Gastroesophageal sphincter (tissue), 4 donors: ENCODE data around the gene STARD10. TPM values are rescaled to one million over a fixed set of nuclear protein-coding genes. Genes with fewer than 3 reads are reported as not detected.
A peak's percentile ranks its signal among the peaks of the same experiment; 100 is the strongest.

Source experiments
- ATAC-seq: fragments of 150-250 bp; one replicate; pipeline ENCODE4 v1.9.1; 2016; ENCODE audit warnings: mild to moderate bottlenecking, moderate library complexity
- H3K27ac ChIP-seq, 4 donors: fragments of 200-600 bp; sonication (generic) in 3 of 4; 1 replicate in 3 of 4; 2 replicates in 1 of 4; pipeline ENCODE4 v1.5.1; 2016 to 2019
- H3K27me3 ChIP-seq: fragments of 200-600 bp; sonication (generic); one replicate; pipeline ENCODE4 v1.5.1; 2019
- H3K36me3 ChIP-seq, 2 donors: fragments of 200-600 bp; sonication (generic); one replicate each; pipeline ENCODE4 v1.5.1; 2019; ENCODE audit warnings: control low read depth in 1 of 2
- H3K4me1 ChIP-seq, 3 donors: fragments of 200-600 bp; sonication (generic); 1 replicate in 2 of 3; 2 replicates in 1 of 3; pipeline ENCODE4 v1.5.1; 2016 to 2019; ENCODE audit warnings: control low read depth in 2 of 3
- H3K4me3 ChIP-seq, 2 donors: fragments of 200-600 bp; sonication (generic); one replicate each; pipeline ENCODE4 v1.5.1; 2019; ENCODE audit warnings: mild to moderate bottlenecking in 1 of 2, moderate library complexity in 1 of 2
- H3K9me3 ChIP-seq, 3 donors: fragments of 200-600 bp; sonication (generic); one replicate each; pipeline ENCODE4 v1.5.1; 2017 to 2019; ENCODE audit warnings: control low read depth in 2 of 3
- EP300 ChIP-seq: sonication (generic); formaldehyde crosslinking; IDR thresholded peaks from one replicate; pipeline ENCODE4 v1.6.1; 2017; ENCODE audit warnings: antibody characterized with exemption, mild to moderate bottlenecking
- POLR2A ChIP-seq, 2 donors: fragments of 450-650 bp; IDR thresholded peaks; one replicate each; pipeline ENCODE4 v1.6.1; 2017; ENCODE audit warnings: antibody characterized with exemption in 2 of 2, mild to moderate bottlenecking in 2 of 2, moderate library complexity in 1 of 2
- POLR2AphosphoS5 ChIP-seq: sonication (generic); formaldehyde crosslinking; IDR thresholded peaks from one replicate; pipeline ENCODE4 v1.6.1; 2017; ENCODE audit warnings: antibody characterized with exemption
- WGBS, 2 donors: methylation state at CpG; one replicate each; pipeline ENCODE4 v1.1.5; 2018; ENCODE audit warnings: low coverage in 1 of 2; 5-methylcytosine and 5-hydroxymethylcytosine counted together
- total RNA-seq, 4 donors: library from RNA; depleted of rRNA; stranded (reverse); fragments of >200 nt; gene quantifications; one replicate each; pipeline ENCODE4 v1.1.0, GENCODE V29; 2016
- TF ChIP-seq, protein P1 (sequence below), 4 experiments: fragments of 200-600 bp in 2 of 4; fragments of 450-650 bp in 2 of 4; sonication (generic) in 1 of 4; IDR thresholded peaks; one replicate each; pipeline ENCODE4 v1.5.1; 2017 to 2019; ENCODE audit warnings: antibody characterized with exemption in 4 of 4, mild to moderate bottlenecking in 2 of 4, moderate library complexity in 2 of 4

The STARD10 gene
- total RNA-seq, 4 donors from 2014 or later = 35.8 to 56.6 (median 45.0) TPM

DNA sequence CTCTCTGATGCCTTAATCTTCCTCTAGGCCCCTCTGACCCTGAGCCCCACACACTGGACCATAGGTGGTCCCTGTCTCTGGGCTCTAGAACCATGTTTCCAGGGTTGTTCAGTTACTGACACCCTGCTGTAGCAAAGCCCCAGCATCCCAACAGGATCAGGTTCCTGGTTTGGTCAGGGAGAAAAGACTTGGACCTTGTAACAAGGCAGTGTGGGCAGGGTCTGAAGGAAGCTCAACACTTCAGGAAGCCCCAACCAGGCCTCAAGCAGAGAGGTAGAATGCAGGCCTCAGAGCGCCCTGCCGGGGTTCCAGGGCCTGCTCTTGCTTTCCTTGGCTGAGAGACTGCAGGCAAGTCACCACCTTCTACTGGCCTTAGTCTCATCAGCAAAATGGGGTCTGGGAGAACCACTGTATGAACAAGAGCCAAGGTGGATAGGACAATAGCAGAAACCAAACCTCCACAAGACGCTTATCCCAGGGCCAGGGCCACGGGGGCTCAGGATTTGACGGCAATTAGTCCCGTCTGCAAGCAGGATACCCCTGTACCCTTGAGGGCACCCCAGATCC lies 46.5 kb downstream of the STARD10 start:
- no peak for ATAC-seq
- H3K36me3 ChIP-seq = no peaks in the 10 kb centered on the region
- TF ChIP-seq POLR2A (IDR thresholded peaks at IDR 0.05) = no peak
- TF ChIP-seq, protein P1, sequence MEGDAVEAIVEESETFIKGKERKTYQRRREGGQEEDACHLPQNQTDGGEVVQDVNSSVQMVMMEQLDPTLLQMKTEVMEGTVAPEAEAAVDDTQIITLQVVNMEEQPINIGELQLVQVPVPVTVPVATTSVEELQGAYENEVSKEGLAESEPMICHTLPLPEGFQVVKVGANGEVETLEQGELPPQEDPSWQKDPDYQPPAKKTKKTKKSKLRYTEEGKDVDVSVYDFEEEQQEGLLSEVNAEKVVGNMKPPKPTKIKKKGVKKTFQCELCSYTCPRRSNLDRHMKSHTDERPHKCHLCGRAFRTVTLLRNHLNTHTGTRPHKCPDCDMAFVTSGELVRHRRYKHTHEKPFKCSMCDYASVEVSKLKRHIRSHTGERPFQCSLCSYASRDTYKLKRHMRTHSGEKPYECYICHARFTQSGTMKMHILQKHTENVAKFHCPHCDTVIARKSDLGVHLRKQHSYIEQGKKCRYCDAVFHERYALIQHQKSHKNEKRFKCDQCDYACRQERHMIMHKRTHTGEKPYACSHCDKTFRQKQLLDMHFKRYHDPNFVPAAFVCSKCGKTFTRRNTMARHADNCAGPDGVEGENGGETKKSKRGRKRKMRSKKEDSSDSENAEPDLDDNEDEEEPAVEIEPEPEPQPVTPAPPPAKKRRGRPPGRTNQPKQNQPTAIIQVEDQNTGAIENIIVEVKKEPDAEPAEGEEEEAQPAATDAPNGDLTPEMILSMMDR (IDR thresholded peaks at IDR 0.05) = no peak
- TF ChIP-seq POLR2AphosphoS5 = no peak
- no peak for TF ChIP-seq EP300
- peaks cover 0 to 66% (median 12%) of the 10 kb centered on the region in 3 donors for H3K4me1 ChIP-seq
- H3K9me3 ChIP-seq = no peaks in the 10 kb centered on the region
- H3K4me3 ChIP-seq = no peak overlapping the region
- no peak overlapping the region for H3K27ac ChIP-seq
- H3K27me3 ChIP-seq = no peaks in the 10 kb centered on the region
- WGBS, 2 donors = 90% methylated on average over 2 to 4 of the region's 6 CpGs

DNA sequence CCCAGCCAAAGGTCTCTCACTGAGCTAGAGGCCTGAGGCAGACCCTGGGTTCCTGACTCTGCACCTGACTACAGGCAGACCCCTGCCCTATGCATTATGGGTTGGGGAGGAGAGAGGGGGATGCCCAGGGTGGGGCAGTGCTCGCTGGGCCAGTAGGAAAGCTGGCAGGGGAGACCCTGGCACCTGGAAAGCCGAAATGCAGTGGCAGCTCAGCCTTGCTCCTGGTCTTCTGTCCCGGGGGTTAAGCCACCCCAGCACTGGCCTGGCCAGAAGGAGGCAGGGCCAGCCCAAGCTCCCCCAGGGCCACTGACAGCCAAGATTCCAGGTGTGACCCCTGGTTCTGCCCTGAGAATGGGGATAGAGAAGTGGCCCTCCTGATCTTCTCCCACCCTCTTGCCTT lies 47.0 kb downstream of the STARD10 start:
- H3K36me3 ChIP-seq = no peaks in the 10 kb centered on the region
- TF ChIP-seq EP300 = no peak
- TF ChIP-seq, protein P1 (IDR thresholded peaks at IDR 0.05) = no peak
- no peak for TF ChIP-seq POLR2AphosphoS5
- ATAC-seq = no peak
- WGBS, 2 donors = no CpG with 5 or more reads among the region's 3 CpGs
- no peaks in the 10 kb centered on the region for H3K9me3 ChIP-seq
- H3K27me3 ChIP-seq = no peaks in the 10 kb centered on the region
- no peak overlapping the region for H3K27ac ChIP-seq
- H3K4me3 ChIP-seq = no peak overlapping the region
- peaks cover 0 to 67% (median 15%) of the 10 kb centered on the region in 3 donors for H3K4me1 ChIP-seq

DNA sequence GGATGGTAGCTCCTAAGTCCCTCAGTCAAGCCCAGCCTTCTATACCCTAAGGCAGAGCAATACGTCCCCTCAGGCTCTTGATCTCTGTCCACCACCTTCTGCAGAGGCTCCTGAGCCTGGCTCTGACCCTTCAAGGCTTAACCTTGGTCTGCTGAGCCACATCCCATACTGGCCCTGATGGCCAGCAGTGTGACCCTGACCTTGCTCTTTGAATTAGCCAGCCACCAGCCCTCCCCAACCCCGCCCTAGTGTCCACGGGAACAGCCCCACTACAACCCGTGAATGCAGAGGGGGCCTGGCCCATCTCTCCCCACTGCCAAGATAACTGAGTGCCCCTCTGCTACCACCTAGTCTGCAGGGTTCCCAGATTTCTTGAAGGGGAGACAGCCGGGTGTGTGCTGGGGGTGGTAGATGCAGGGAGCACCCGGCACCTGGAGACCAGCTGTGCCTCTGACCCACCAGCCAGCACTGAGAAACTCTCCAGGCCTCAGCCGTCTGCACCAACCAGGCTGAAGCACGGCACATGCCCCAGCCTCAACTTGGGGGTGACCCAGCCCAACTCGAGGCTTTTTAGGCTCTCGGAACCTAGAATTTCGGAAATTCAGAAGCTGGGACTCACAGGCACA lies 47.8 kb downstream of the STARD10 start:
- Histone ChIP-seq H3K27me3 (no peaks in the 10 kb centered on the region), H3K4me3 (no peak overlapping the region), H3K36me3 (no peaks in the 10 kb centered on the region), H3K27ac (no peak overlapping the region), H3K4me1 (peaks cover 0 to 67% (median 15%) of the 10 kb centered on the region in 3 donors), H3K9me3 (no peaks in the 10 kb centered on the region)
- 100% methylated on average over 2 of the region's 11 CpGs; no CpG with 5 or more reads in 1 of the 2 donors for WGBS, 2 donors
- no peak for TF ChIP-seq EP300
- TF ChIP-seq POLR2AphosphoS5 = no peak
- TF ChIP-seq POLR2A (IDR thresholded peaks at IDR 0.05) = no peak
- TF ChIP-seq, protein P1 (IDR thresholded peaks at IDR 0.05) = no peak
- ATAC-seq = no peak

DNA sequence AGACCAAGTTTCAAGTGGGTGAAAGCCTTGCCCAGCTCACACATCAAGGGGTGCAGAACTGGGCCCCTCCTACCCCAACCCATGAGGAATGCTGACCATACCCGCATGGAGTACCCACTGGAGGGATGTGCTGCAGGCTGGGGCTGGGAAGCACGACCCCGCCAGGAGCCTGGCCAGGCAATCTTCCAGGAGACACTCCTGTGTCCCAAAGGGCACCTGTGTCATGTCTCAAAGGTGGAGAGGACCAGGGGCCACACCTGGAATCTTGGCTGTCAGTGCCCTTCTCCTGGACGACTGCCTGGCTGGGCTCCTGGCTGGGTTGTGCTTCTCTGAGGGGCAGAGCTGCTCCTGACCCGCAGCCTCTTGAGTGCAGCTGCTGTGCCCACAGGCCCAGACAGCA lies 48.3 kb downstream of the STARD10 start:
- Histone ChIP-seq H3K4me1 (peaks cover 0 to 67% (median 18%) of the 10 kb centered on the region in 3 donors), H3K36me3 (no peaks in the 10 kb centered on the region), H3K27ac (no peak overlapping the region), H3K9me3 (no peaks in the 10 kb centered on the region), H3K4me3 (no peak overlapping the region), H3K27me3 (no peaks in the 10 kb centered on the region)
- 60 to 100% methylated on average over 1 to 3 of the region's 5 CpGs for WGBS, 2 donors
- TF ChIP-seq POLR2AphosphoS5 = no peak
- TF ChIP-seq, protein P1 (IDR thresholded peaks at IDR 0.05) = no peak
- TF ChIP-seq POLR2A (IDR thresholded peaks at IDR 0.05) = no peak
- TF ChIP-seq EP300 = no peak
- no peak for ATAC-seq

- peaks cover 0 to 68% (median 22%) of the 10 kb centered on the region in 3 donors for H3K4me1 ChIP-seq
- TF ChIP-seq EP300 (no peak), POLR2A (IDR thresholded peaks at IDR 0.05) (no peak)
- TF ChIP-seq, protein P1 (IDR thresholded peaks at IDR 0.05) = no peak
Observed at GRCh38 chr11:72744474-72744873, 49.4 kb downstream of the STARD10 start.

More at GRCh38 chr11:72744474-72744873, 49.4 kb downstream of the STARD10 start:
- Histone ChIP-seq H3K4me3 (no peak overlapping the region), H3K36me3 (no peaks in the 10 kb centered on the region), H3K27me3 (no peaks in the 10 kb centered on the region), H3K9me3 (no peaks in the 10 kb centered on the region), H3K27ac (peak overlapping the region in 1 of 4 donors; percentile 12)
- WGBS, 2 donors = 76% methylated on average over 3 of the region's 6 CpGs; no CpG with 5 or more reads in 1 of the 2 donors
- ATAC-seq = no peak
